Psoas muscle (tissue), 8 donors: ENCODE data around the gene HIP1. TPM values are rescaled to one million over a fixed set of nuclear protein-coding genes. Genes with fewer than 3 reads are reported as not detected.
"Not testable (repeated sequence)": the region's sequence is repeated elsewhere in the genome, so short reads cannot be mapped to it uniquely, and the experiment has no call there.

Source experiments
- ATAC-seq, 4 donors: fragments of 200-7000 bp; cut with Tn5 transposase; one replicate each; pipeline ENCODE4 v1.9.1; 2020; ENCODE audit warnings: moderate library complexity in 3 of 4, mild to moderate bottlenecking in 2 of 4
- DNase-seq, 2 donors: peaks; one replicate each; pipeline ENCODE4 v3.0.0-alpha.2; 2020
- H3K27ac ChIP-seq: fragments of 200-600 bp; one replicate; pipeline ENCODE4 v1.8.0; 2022
- H3K27me3 ChIP-seq, 3 donors: fragments of 200-600 bp in 1 of 3; one replicate each; pipeline versions ENCODE4 v1.6.1 to v1.8.0; 2013 to 2022; ENCODE audit warnings: low read length in 2 of 3, mild to moderate bottlenecking in 2 of 3, moderate library complexity in 1 of 3; ENCODE audit not compliant: insufficient read depth in 3 of 3
- H3K36me3 ChIP-seq, 2 donors: fragments of 200-600 bp in 1 of 2; one replicate each; pipeline versions ENCODE4 v1.6.1 to v1.8.0; 2013 to 2022; ENCODE audit warnings: low read depth in 1 of 2, mild to moderate bottlenecking in 1 of 2, moderate library complexity in 1 of 2; ENCODE audit not compliant: insufficient read depth in 1 of 2
- H3K4me1 ChIP-seq: fragments of 200-600 bp; one replicate; pipeline ENCODE4 v1.8.0; 2022
- H3K4me3 ChIP-seq: fragments of 200-600 bp; one replicate; pipeline ENCODE4 v1.8.0; 2022; ENCODE audit warnings: mild to moderate bottlenecking
- H3K9me3 ChIP-seq: fragments of 200-600 bp; one replicate; pipeline ENCODE4 v1.8.0; 2022
- WGBS, 3 donors: extraction: QIAGEN DNeasy Blood & Tissue Kit; methylation state at CpG; one replicate each; pipeline versions ENCODE4 v1.1.6 to v1.1.7; 2013; 5-methylcytosine and 5-hydroxymethylcytosine counted together
- intact Hi-C, 2 donors: fragments of 100-400 bp; cut with DNase I; formaldehyde crosslinking; loops; one replicate each; pipeline versions ENCODE4 v1.11.0 to v1.14.2; 2022
- polyA plus RNA-seq, 3 donors: library from polyadenylated mRNA; stranded (reverse); fragments of 200-250 nt; gene quantifications; one replicate each; pipeline ENCODE4 v1.2.3, GENCODE V29; 2013
- total RNA-seq, 4 donors: library from RNA; stranded (reverse); fragmentation: NEBNext Ultra II Directional in 2 of 4; extraction: Animal tissue kit (Norgen Biotek cat#: 25700) in 2 of 4; gene quantifications; one replicate each; pipeline versions ENCODE4 v1.2.1 to v1.2.4, GENCODE V29; 2021 to 2023
- TF ChIP-seq, protein P1 (sequence below): fragments of 200-600 bp; IDR thresholded peaks from one replicate; pipeline ENCODE4 v1.8.0; 2022; ENCODE audit warnings: antibody characterized with exemption
- donor health status: healthy with polysubstance abuse.
- donor health status: DM: no; HTN: no; CAD: no; lungs with moderate emphysema.
- donor health status: Bipolar disorder and iron deficiency.
- donor health status: healthy.
- donor health status: DM: yes; HTN: yes; CAD: no.
- donor health status: DM: no; HTN: no; CAD: no.
- donor health status: DM: no; HTN: no; CAD: no.
- donor health status: DM: yes; HTN: yes; CAD: no.

Gene HIP1
- total and polyA plus RNA-seq, 7 donors: 2.5 to 11.9 (median 5.4) TPM

DNA sequence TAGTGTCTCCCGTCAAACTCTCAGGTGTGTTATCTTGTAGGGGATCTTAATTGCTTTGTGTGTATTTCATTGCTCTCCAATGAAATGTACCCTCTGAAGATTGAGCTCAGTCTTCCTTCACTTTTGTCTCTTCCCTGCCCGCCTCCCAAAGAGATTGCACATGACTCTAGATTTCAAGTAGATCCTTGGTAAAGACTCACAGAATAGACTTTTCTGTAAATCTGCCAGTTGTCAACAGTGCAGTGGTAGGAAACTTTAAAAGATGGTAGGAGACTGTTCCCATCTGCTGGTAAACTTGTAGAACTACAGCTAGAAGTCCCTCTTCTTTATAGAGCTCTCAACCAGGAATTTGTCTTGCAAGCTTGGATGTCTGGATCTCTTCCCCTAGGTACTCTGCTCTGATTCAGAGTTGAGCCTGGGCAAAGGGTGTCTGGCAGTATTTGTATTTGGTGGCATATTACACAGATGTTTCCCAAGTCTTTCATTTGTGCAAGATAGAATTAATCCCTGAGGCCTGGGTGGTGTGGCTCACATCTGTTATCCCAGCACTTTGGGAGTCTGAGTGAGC is 23.7 kb upstream of the HIP1 start:
- no peak for DNase-seq
- WGBS, 3 donors: 17 to 18% (median 17%) methylated on average over 2 of the region's 2 CpGs
- ATAC-seq: peak; percentile 76 to 87 (median 80)
- Histone ChIP-seq H3K4me1 (no peaks in the 10 kb centered on the region), H3K4me3 (no peak overlapping the region), H3K27me3 (no peaks in the 10 kb centered on the region), H3K9me3 (no peaks in the 10 kb centered on the region), H3K27ac (no peak overlapping the region), H3K36me3 (no peaks in the 10 kb centered on the region)
- intact Hi-C loops: loop anchor here (10.0 kb wide), 3 partner anchors 188 to 228 kb away; no protein-coding TSS in a partner anchor
- TF ChIP-seq, protein P1, sequence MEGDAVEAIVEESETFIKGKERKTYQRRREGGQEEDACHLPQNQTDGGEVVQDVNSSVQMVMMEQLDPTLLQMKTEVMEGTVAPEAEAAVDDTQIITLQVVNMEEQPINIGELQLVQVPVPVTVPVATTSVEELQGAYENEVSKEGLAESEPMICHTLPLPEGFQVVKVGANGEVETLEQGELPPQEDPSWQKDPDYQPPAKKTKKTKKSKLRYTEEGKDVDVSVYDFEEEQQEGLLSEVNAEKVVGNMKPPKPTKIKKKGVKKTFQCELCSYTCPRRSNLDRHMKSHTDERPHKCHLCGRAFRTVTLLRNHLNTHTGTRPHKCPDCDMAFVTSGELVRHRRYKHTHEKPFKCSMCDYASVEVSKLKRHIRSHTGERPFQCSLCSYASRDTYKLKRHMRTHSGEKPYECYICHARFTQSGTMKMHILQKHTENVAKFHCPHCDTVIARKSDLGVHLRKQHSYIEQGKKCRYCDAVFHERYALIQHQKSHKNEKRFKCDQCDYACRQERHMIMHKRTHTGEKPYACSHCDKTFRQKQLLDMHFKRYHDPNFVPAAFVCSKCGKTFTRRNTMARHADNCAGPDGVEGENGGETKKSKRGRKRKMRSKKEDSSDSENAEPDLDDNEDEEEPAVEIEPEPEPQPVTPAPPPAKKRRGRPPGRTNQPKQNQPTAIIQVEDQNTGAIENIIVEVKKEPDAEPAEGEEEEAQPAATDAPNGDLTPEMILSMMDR: peak; percentile 76

- intact Hi-C loops: loop anchor here (10.0 kb wide), 3 partner anchors 187 to 227 kb away; no protein-coding TSS in a partner anchor
- not testable (repeated sequence) for ATAC-seq, H3K27ac ChIP-seq, H3K4me3 ChIP-seq, DNase-seq, H3K9me3 ChIP-seq, H3K27me3 ChIP-seq, H3K36me3 ChIP-seq, H3K4me1 ChIP-seq
- WGBS, 3 donors: 77 to 84% (median 82%) methylated on average over 3 of the region's 3 CpGs
Measured at GRCh38 chr7:75761801-75762200, 23.1 kb upstream of the HIP1 start.

DNA sequence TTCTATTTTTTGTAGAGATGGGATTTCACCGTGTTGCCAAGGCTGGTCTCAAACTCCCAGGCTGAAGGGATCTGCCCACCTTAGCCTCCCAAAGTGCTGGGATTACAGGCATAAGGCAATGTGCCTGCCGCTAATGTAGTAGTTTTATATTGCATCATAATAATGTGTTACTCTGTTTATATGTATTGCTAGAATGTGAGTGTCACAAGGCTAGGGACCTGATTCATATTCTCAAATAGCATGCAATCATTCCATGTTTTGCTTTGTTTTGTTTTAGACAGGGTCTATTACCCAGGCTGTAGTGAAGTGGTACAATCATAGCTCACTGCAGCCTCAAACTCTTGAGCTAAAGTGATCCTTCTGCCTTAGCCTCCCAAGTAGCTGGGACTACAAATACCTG is 19.8 kb upstream of the HIP1 start:
- intact Hi-C loops: no loop called here

GRCh38 chr7:75757860-75758259 is 19.1 kb upstream of the HIP1 start:
- no peak for DNase-seq
- Histone ChIP-seq H3K36me3 (no peaks in the 10 kb centered on the region), H3K9me3 (no peaks in the 10 kb centered on the region), H3K4me3 (no peak overlapping the region), H3K4me1 (no peaks in the 10 kb centered on the region), H3K27ac (no peak overlapping the region), H3K27me3 (no peaks in the 10 kb centered on the region)
- WGBS, 3 donors: 91 to 93% (median 92%) methylated on average over 7 of the region's 7 CpGs
- ATAC-seq: no peak
- TF ChIP-seq, protein P1: no peak
- intact Hi-C loops: no loop called here

More for the DNA sequence above, 19.8 kb upstream of the HIP1 start:
- H3K27me3 ChIP-seq: no peaks in the 10 kb centered on the region
- no peak overlapping the region for H3K4me3 ChIP-seq
- H3K36me3 ChIP-seq: no peaks in the 10 kb centered on the region
- DNase-seq: no peak
- no peaks in the 10 kb centered on the region for H3K4me1 ChIP-seq
- TF ChIP-seq, protein P1: no peak
- no peak overlapping the region for H3K27ac ChIP-seq
- no peak for ATAC-seq
- WGBS, 3 donors: 65 to 79% (median 77%) methylated on average over 2 of the region's 2 CpGs
- H3K9me3 ChIP-seq: no peaks in the 10 kb centered on the region

- DNase-seq: no peak
- intact Hi-C loops: no loop called here
- Histone ChIP-seq H3K27ac (no peak overlapping the region), H3K4me3 (no peak overlapping the region), H3K36me3 (no peaks in the 10 kb centered on the region), H3K9me3 (no peaks in the 10 kb centered on the region), H3K4me1 (no peaks in the 10 kb centered on the region), H3K27me3 (no peaks in the 10 kb centered on the region)
- TF ChIP-seq, protein P1: no peak
- ATAC-seq: no peak
- 73 to 84% (median 82%) methylated on average over 6 of the region's 6 CpGs for WGBS, 3 donors
Measured at GRCh38 chr7:75756991-75757676, 18.4 kb upstream of the HIP1 start.
